ENCODE data around the gene UROC1. TPM values are rescaled to one million over a fixed set of nuclear protein-coding genes. Genes with fewer than 3 reads are reported as not detected.

UROC1 gene
- total and polyA plus RNA-seq, 9 of the 15 experiments (the other 6 are each of a cell fraction or from before 2014, with no cell fraction given): not detected

DNA sequence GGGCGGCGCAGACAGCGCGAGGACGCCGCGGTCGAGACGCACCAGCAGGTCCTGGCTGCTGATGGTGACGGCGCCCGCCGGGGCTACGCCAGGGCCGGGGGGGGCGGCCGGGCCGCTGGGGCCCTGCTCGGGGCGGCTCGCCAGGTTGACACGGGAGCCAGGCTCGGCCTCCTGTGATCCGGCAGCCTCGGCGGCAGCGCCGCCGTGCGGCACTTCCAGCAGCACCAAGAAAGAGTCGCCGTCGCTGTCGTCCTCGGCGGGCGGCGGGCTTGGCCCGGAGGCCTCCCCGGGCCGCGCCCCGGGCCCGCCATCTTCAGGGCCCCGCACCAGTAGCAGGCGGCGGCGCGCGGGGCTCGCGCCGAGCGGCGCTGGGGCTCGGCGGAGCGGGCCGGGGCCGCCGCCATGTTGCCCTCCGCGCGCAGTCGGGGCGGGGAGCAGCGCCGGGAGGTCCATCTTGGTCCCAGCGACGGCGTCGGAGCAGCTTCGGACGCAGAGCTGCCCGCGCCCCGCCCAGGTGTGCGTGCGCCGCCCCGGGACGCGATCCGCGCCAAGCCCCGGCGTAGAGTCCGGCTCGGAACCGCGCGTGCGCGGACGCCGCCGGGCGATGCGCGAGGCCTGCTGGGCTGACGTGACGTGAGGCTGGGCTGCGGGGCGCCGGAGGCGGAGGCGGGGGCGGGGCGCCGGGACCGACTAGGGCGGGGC, 42.0 kb downstream of the UROC1 start, which contains the start of gene ZXDC:
TSS of gene ZXDC (minus strand) at position 479 of the 702 bp plus-strand sequence. CDS start at position 453, 26 bp downstream.
- ATAC-seq: peak; percentile 86
- no TSS peak for BruUV-seq (replicated peaks)
- no peak for FAIRE-seq
- no peaks in the 10 kb centered on the region for H3K27me3 ChIP-seq (ENCODE audit: control insufficient read depth in 2 of 2, insufficient read depth in 2 of 2, low read length in 2 of 2)
- peaks cover 24 to 28% of the 10 kb centered on the region in 2 experiments; a peak in 4 of 5 replicates for H3K4me1 ChIP-seq (replicated peaks in 1 of 2; ENCODE audit: control insufficient read depth in 2 of 2, insufficient read depth in 2 of 2, low read length in 2 of 2)
- no peaks in the 10 kb centered on the region for H3K9me3 ChIP-seq (replicated peaks; ENCODE audit: control insufficient read depth, insufficient read depth, low read depth, low read length)
- peak within 1 kb of the TSS; percentile 61 for H3K4me3 ChIP-seq
- 0% methylated on average over 20 of the region's 112 CpGs for WGBS (ENCODE audit: insufficient coverage, low coverage, missing lambda C conversion rate)
- ChIA-PET POLR2A (interaction anchor here (0.6 to 1.0 kb wide), 5 partner anchors 12 to 898 kb away, joined by 3 read pairs; no protein-coding TSS in a partner anchor), CTCF (ENCODE audit: low intra/inter-chr PET ratio) (no interaction called here)
- peak within 1 kb of the TSS; percentile 69 to 97 for H3K9ac ChIP-seq (ENCODE audit: insufficient read depth in 1 of 2, low read depth in 2 of 2, low read length in 2 of 2)
- intact Hi-C loops (cut with micrococcal nuclease): loop anchor here (2.0 kb wide), 1 partner anchor 65 kb away; no protein-coding TSS in a partner anchor
- H3K27ac ChIP-seq (ENCODE audit: extremely low read depth, low read depth, low read length): peak within 1 kb of the TSS; percentile 79
- peak within 1 kb of the TSS; percentile 92 for H3K4me2 ChIP-seq (ENCODE audit: insufficient read depth, low read length)
- H3K36me3 ChIP-seq (ENCODE audit: control insufficient read depth, insufficient read depth, low read length): peaks cover 16% of the 10 kb centered on the region
- peak within 1 kb of the TSS; percentile 99 for H2AFZ ChIP-seq (ENCODE audit: low read depth, low read length)
- H3K9me1 ChIP-seq (ENCODE audit: control insufficient read depth, insufficient read depth, low read length): no peaks in the 10 kb centered on the region
- H3K79me2 ChIP-seq (ENCODE audit: control insufficient read depth, insufficient read depth, low read length): peaks cover 40% of the 10 kb centered on the region
- in situ Hi-C loops (cut with MboI): no loop called here
- DNase-seq (ENCODE audit: extremely low read depth in 1 of 4, low spot score in 3 of 4): peak; percentile 90 to 97 (median 95)
- peaks cover 8% of the 10 kb centered on the region for H4K20me1 ChIP-seq (replicated peaks; ENCODE audit: control insufficient read depth, insufficient read depth, low read length)
- no peak for TF ChIP-seq MBD2 (IDR thresholded peaks at IDR 0.05; ENCODE audit: borderline replicate concordance, low read depth)
- TF ChIP-seq NRF1 (conservative IDR thresholded peaks at IDR 0.05 in 1 of 2, IDR thresholded peaks at IDR 0.05 in 1 of 2): peak in 1 of 2 experiments; percentile 76; a peak in 2 of 4 replicates
- TF ChIP-seq, protein P1, sequence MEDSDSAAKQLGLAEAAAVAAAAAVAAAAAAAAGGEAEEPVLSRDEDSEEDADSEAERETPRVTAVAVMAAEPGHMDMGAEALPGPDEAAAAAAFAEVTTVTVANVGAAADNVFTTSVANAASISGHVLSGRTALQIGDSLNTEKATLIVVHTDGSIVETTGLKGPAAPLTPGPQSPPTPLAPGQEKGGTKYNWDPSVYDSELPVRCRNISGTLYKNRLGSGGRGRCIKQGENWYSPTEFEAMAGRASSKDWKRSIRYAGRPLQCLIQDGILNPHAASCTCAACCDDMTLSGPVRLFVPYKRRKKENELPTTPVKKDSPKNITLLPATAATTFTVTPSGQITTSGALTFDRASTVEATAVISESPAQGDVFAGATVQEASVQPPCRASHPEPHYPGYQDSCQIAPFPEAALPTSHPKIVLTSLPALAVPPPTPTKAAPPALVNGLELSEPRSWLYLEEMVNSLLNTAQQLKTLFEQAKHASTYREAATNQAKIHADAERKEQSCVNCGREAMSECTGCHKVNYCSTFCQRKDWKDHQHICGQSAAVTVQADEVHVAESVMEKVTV (CRISPR knock-in tag; IDR thresholded peaks at IDR 0.05): no peak
- no peak for TF ChIP-seq MAZ (CRISPR knock-in tag; conservative IDR thresholded peaks at IDR 0.05 in 1 of 2, IDR thresholded peaks at IDR 0.05 in 1 of 2)
- TF ChIP-seq CCNT2 (IDR thresholded peaks at IDR 0.05; ENCODE audit: borderline replicate concordance, extremely low read depth, insufficient read length, low read depth, low read length): no peak
- TF ChIP-seq ZNF232 (CRISPR knock-in tag; IDR thresholded peaks at IDR 0.05): no peak
- TF ChIP-seq, protein P2, sequence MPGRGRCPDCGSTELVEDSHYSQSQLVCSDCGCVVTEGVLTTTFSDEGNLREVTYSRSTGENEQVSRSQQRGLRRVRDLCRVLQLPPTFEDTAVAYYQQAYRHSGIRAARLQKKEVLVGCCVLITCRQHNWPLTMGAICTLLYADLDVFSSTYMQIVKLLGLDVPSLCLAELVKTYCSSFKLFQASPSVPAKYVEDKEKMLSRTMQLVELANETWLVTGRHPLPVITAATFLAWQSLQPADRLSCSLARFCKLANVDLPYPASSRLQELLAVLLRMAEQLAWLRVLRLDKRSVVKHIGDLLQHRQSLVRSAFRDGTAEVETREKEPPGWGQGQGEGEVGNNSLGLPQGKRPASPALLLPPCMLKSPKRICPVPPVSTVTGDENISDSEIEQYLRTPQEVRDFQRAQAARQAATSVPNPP (IDR thresholded peaks at IDR 0.05; ENCODE audit: borderline replicate concordance, insufficient read depth, insufficient read length): no peak
- no peak for TF ChIP-seq XRCC4 (IDR thresholded peaks at IDR 0.05; ENCODE audit: extremely low read depth, insufficient read depth, insufficient read length)
- TF ChIP-seq HIVEP1 (CRISPR knock-in tag; IDR thresholded peaks at IDR 0.05): no peak
- no peak for TF ChIP-seq RCOR1 (IDR thresholded peaks at IDR 0.05; ENCODE audit: borderline replicate concordance in 1 of 2, low read depth in 2 of 2, low read length in 2 of 2)
- TF ChIP-seq RAD21 (CRISPR knock-in tag; conservative IDR thresholded peaks at IDR 0.05 in 1 of 2, IDR thresholded peaks at IDR 0.05 in 1 of 2): peak in 1 of 2 experiments; percentile 29; a peak in 1 of 4 replicates
- TF ChIP-seq ZBTB7A (IDR thresholded peaks at IDR 0.05; ENCODE audit: borderline replicate concordance, control insufficient read depth, low read depth, low read length): no peak
- TF ChIP-seq SRSF9 (IDR thresholded peaks at IDR 0.05; ENCODE audit: borderline replicate concordance, low read depth, low read length): no peak
- no peak for TF ChIP-seq PML (IDR thresholded peaks at IDR 0.05; ENCODE audit: low read length)
- no peak for TF ChIP-seq ZBTB1 (CRISPR knock-in tag; IDR thresholded peaks at IDR 0.05; ENCODE audit: borderline replicate concordance, low read depth)
- TF ChIP-seq GTF2E2 (tag; IDR thresholded peaks at IDR 0.05): no peak
